ENCODE results near the gene TNS3. TPM values are rescaled to one million over a fixed set of nuclear protein-coding genes. Genes with fewer than 3 reads are reported as not detected.

The TNS3 gene
- total RNA-seq, 1 experiment from 2014 or later = 9.5 TPM

DNA sequence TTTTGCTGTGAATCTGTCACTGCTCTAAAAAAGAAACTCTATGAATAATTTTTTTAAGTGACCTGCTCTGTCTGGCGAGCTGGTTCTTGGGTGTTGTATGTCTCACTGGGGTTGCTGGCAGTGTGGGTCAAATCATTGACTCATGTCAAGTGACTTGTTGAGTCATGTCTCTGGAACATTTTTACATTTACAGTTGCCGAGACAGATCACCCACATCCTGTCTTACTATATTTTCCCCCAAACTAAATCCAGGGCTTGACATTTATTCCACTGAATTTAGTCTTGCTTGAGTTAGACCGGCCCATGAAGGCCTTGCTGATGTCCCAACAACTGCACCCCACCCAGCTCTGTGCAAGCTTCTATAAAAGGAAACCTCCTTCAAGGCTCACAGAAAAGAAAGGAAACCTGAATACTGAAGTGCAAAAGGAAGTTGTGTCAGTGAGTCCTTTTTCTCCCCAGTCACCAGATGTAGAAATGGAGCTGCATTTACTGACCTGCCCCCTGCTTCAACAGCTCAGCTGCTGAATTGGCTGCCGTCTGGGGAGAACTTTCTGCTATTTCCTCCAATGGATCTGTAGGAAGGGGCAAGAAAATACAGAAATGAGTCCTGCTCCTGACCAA, 290.3 kb downstream of the TNS3 start:
- DNase-seq = no peak
- Histone ChIP-seq H3K23ac (ENCODE audit: insufficient read length, low read depth, low read length) (no peak overlapping the region), H3K79me2 (ENCODE audit: insufficient read depth, low read length) (no peaks in the 10 kb centered on the region), H4K8ac (replicated peaks; ENCODE audit: insufficient read length, low read depth, low read length) (no peak overlapping the region), H3K9me3 (ENCODE audit: control insufficient read depth, low read depth, low read length) (no peaks in the 10 kb centered on the region), H2BK5ac (ENCODE audit: insufficient read length, low read length) (no peak overlapping the region), H3K4ac (ENCODE audit: low read depth, low read length) (no peak overlapping the region), H4K91ac (ENCODE audit: insufficient read length, low read depth, low read length) (no peak overlapping the region), H3T11ph (ENCODE audit: low read length) (no peak overlapping the region), H3K9ac (ENCODE audit: extremely low read depth, insufficient read length, low read length) (no peak overlapping the region), H3K4me1 (ENCODE audit: insufficient read depth, low read length) (no peaks in the 10 kb centered on the region), H3K27ac (ENCODE audit: insufficient read length, low read depth, low read length) (no peak overlapping the region), H2BK15ac (ENCODE audit: low read depth, low read length) (no peak overlapping the region), H4K5ac (ENCODE audit: insufficient read length, low read depth, low read length) (no peak overlapping the region), H3K79me1 (ENCODE audit: insufficient read depth, low read depth, low read length, poor library complexity, severe bottlenecking) (no peaks in the 10 kb centered on the region), H2BK20ac (ENCODE audit: low read depth, low read length, poor library complexity, severe bottlenecking) (no peak overlapping the region), H2BK120ac (ENCODE audit: low read depth, low read length, poor library complexity, severe bottlenecking) (no peak overlapping the region), H2AK5ac (ENCODE audit: insufficient read length, low read length) (no peak overlapping the region), H3K4me2 (ENCODE audit: insufficient read depth, insufficient read length, low read length) (no peak overlapping the region), H4K20me1 (ENCODE audit: control insufficient read depth, insufficient read depth, insufficient read length) (no peaks in the 10 kb centered on the region), H2AFZ (ENCODE audit: low read length) (no peak overlapping the region), H3K27me3 (ENCODE audit: insufficient read depth, low read length) (no peaks in the 10 kb centered on the region), H3K23me2 (ENCODE audit: insufficient read length, low read depth, low read length, poor library complexity, severe bottlenecking) (no peaks in the 10 kb centered on the region), H3K14ac (ENCODE audit: insufficient read depth, low read length) (no peak overlapping the region), H3K56ac (ENCODE audit: insufficient read length, low read depth, low read length) (no peak overlapping the region), H2BK12ac (ENCODE audit: insufficient read length, low read depth, low read length) (no peak overlapping the region), H3K18ac (ENCODE audit: insufficient read length, low read depth, low read length) (no peak overlapping the region)
- H3K4me3 Mint-ChIP-seq = no peak overlapping the region
- TF ChIP-seq, protein P1, sequence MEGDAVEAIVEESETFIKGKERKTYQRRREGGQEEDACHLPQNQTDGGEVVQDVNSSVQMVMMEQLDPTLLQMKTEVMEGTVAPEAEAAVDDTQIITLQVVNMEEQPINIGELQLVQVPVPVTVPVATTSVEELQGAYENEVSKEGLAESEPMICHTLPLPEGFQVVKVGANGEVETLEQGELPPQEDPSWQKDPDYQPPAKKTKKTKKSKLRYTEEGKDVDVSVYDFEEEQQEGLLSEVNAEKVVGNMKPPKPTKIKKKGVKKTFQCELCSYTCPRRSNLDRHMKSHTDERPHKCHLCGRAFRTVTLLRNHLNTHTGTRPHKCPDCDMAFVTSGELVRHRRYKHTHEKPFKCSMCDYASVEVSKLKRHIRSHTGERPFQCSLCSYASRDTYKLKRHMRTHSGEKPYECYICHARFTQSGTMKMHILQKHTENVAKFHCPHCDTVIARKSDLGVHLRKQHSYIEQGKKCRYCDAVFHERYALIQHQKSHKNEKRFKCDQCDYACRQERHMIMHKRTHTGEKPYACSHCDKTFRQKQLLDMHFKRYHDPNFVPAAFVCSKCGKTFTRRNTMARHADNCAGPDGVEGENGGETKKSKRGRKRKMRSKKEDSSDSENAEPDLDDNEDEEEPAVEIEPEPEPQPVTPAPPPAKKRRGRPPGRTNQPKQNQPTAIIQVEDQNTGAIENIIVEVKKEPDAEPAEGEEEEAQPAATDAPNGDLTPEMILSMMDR (conservative IDR thresholded peaks at IDR 0.05) = no peak
- H3K27ac Mint-ChIP-seq = no peak overlapping the region
- no peaks in the 10 kb centered on the region for H3K27me3 Mint-ChIP-seq (ENCODE audit: low read depth)
- H3K36me3 Mint-ChIP-seq (ENCODE audit: insufficient read depth in 1 of 3, low read depth in 3 of 3) = peaks cover 0 to 4% (median 2%) of the 10 kb centered on the region in 3 experiments; a peak in 3 of 7 replicates
- no CpG with 5 or more reads among the region's 4 CpGs for WGBS (ENCODE audit: extremely low coverage, insufficient read length, low lambda C conversion rate)
- no peaks in the 10 kb centered on the region for H3K4me1 Mint-ChIP-seq
- H3K9me3 Mint-ChIP-seq = no peaks in the 10 kb centered on the region
